IMR-90 (cell line): ENCODE measurements around the gene ALG6. TPM values are rescaled to one million over a fixed set of nuclear protein-coding genes. Genes with fewer than 3 reads are reported as not detected.
A peak's percentile ranks its signal among the peaks of the same experiment; 100 is the strongest.

Experiments used
- ATAC-seq: fragments of 200-7000 bp; cut with Tn5 transposase; 2 replicates; pipeline ENCODE4 v1.9.1; 2020; ENCODE audit warnings: low read depth, mild to moderate bottlenecking, moderate library complexity
- BruUV-seq: library from RNA; stranded (reverse); fragments of 400-500 nt; replicated peaks from 2 replicates; lab custom pipeline; 2021; lab: Mats Ljungman, UMichigan
- CTCF ChIA-PET: fragments of 300-600 bp; formaldehyde crosslinking; extraction: SDS; loops from one replicate; lab custom pipeline; 2021; ENCODE audit warnings: antibody characterized with exemption; lab: Yijun Ruan, JAX
- POLR2A ChIA-PET: fragments of 300-600 bp; sonication (Branson Sonifier 250); formaldehyde crosslinking; loops from one replicate; lab custom pipeline; 2022; ENCODE audit warnings: antibody characterized with exemption; ENCODE audit not compliant: unreplicated experiment; lab: Charles Lee
- DNase-seq: peaks from one replicate; pipeline ENCODE4 v3.0.0; 2013
- H2AFZ ChIP-seq: replicated peaks from 2 replicates; pipeline ENCODE3; 2013; ENCODE audit warnings: low read length, mild to moderate bottlenecking; ENCODE audit not compliant: poor library complexity
- H2AK5ac ChIP-seq: 2 replicates; pipeline ENCODE4 v1.6.1; 2013; ENCODE audit warnings: low read depth, low read length, inconsistent platforms
- H2AK9ac ChIP-seq: replicated peaks from 2 replicates; pipeline ENCODE3; 2013; ENCODE audit warnings: mild to moderate bottlenecking, low read depth, low read length, moderate library complexity; ENCODE audit not compliant: poor library complexity
- H2BK120ac ChIP-seq: 2 replicates; pipeline ENCODE4 v1.6.1; 2013; ENCODE audit warnings: low read depth, low read length, inconsistent platforms
- H2BK15ac ChIP-seq: 3 replicates; pipeline ENCODE4 v1.6.1; 2013; ENCODE audit warnings: low read depth, low read length, inconsistent platforms
- H2BK20ac ChIP-seq: 2 replicates; pipeline ENCODE4 v1.6.1; 2013; ENCODE audit warnings: low read depth, mild to moderate bottlenecking, inconsistent platforms, low read length, moderate library complexity
- H2BK5ac ChIP-seq: 2 replicates; pipeline ENCODE4 v1.6.1; 2013; ENCODE audit warnings: mild to moderate bottlenecking, low read depth, low read length, inconsistent platforms; ENCODE audit not compliant: poor library complexity, severe bottlenecking
- H3K14ac ChIP-seq: replicated peaks from 2 replicates; pipeline ENCODE4 v1.6.1; 2013; ENCODE audit warnings: low read depth, low read length, inconsistent platforms
- H3K18ac ChIP-seq: 2 replicates; pipeline ENCODE4 v1.6.1; 2013; ENCODE audit warnings: low read depth, low read length, control low read depth
- H3K23ac ChIP-seq: 2 replicates; pipeline ENCODE4 v1.6.1; 2013; ENCODE audit warnings: low read depth, low read length, inconsistent platforms
- H3K27ac ChIP-seq: 2 replicates; pipeline ENCODE4 v1.5.1; 2013; ENCODE audit warnings: mild to moderate bottlenecking, control low read depth, low read length; ENCODE audit not compliant: insufficient read depth
- H3K27me3 ChIP-seq: 2 replicates; pipeline ENCODE4 v1.6.1; 2013; ENCODE audit warnings: low read length; ENCODE audit not compliant: control insufficient read depth, insufficient read depth
- H3K36me3 ChIP-seq: 2 replicates; pipeline ENCODE4 v1.6.1; 2013; ENCODE audit warnings: low read length, mixed read lengths; ENCODE audit not compliant: control insufficient read depth, insufficient read depth
- H3K4ac ChIP-seq: 2 replicates; pipeline ENCODE4 v1.6.1; 2013; ENCODE audit warnings: low read depth, low read length, inconsistent platforms
- H3K4me1 ChIP-seq: 2 replicates; pipeline ENCODE4 v1.6.1; 2013; ENCODE audit warnings: low read length, mixed read lengths; ENCODE audit not compliant: control insufficient read depth, insufficient read depth
- H3K4me2 ChIP-seq: 2 replicates; pipeline ENCODE4 v1.6.1; 2013; ENCODE audit warnings: low read depth, mild to moderate bottlenecking, control low read depth, low read length, moderate library complexity
- H3K4me3 ChIP-seq: 2 replicates; pipeline ENCODE4 v1.5.1; 2013; ENCODE audit warnings: low read depth, mild to moderate bottlenecking, control low read depth, low read length, moderate library complexity; ENCODE audit not compliant: insufficient read depth
- H3K56ac ChIP-seq: 2 replicates; pipeline ENCODE4 v1.6.1; 2013; ENCODE audit warnings: low read length, inconsistent platforms; ENCODE audit not compliant: insufficient read depth; ENCODE audit errors: extremely low read depth
- H3K79me1 ChIP-seq, 2 experiments: 2 replicates each; pipeline ENCODE4 v1.6.1; 2013; ENCODE audit warnings: low read length in 2 of 2, inconsistent platforms in 1 of 2, low read depth in 1 of 2
- H3K9ac ChIP-seq: 2 replicates; pipeline ENCODE4 v1.6.1; 2013; ENCODE audit warnings: low read depth, low read length, control low read depth
- H3K9me1 ChIP-seq: 2 replicates; pipeline ENCODE4 v1.6.1; 2013; ENCODE audit warnings: low read length, inconsistent platforms; ENCODE audit not compliant: insufficient read depth
- H3K9me3 ChIP-seq: 2 replicates; pipeline ENCODE4 v1.6.1; 2013; ENCODE audit warnings: low read length; ENCODE audit not compliant: control insufficient read depth, insufficient read depth
- H4K20me1 ChIP-seq: 2 replicates; pipeline ENCODE4 v1.6.1; 2013; ENCODE audit warnings: low read length, inconsistent platforms; ENCODE audit not compliant: insufficient read depth
- H4K5ac ChIP-seq: 2 replicates; pipeline ENCODE4 v1.6.1; 2013; ENCODE audit warnings: mild to moderate bottlenecking, low read depth, low read length, control low read depth
- H4K8ac ChIP-seq, 2 experiments: 2 replicates each; pipeline ENCODE4 v1.6.1; 2013; ENCODE audit warnings: low read depth in 2 of 2, low read length in 2 of 2, control low read depth in 1 of 2, inconsistent platforms in 1 of 2
- H4K91ac ChIP-seq: 2 replicates; pipeline ENCODE4 v1.6.1; 2013; ENCODE audit warnings: low read depth, low read length, inconsistent platforms; ENCODE audit not compliant: insufficient read depth
- BHLHE40 ChIP-seq: fragments of 150-350 bp; IDR thresholded peaks from 2 replicates; pipeline ENCODE4 v1.6.1; 2016; ENCODE audit warnings: mild to moderate bottlenecking, low read depth, low read length
- CEBPB ChIP-seq: IDR thresholded peaks from 2 replicates; pipeline ENCODE4 v1.6.1; 2012; ENCODE audit warnings: low read depth, low read length, improper control_type of control experiment
- CHD1 ChIP-seq: IDR thresholded peaks from 2 replicates; pipeline ENCODE4 v1.6.1; 2012; ENCODE audit warnings: low read depth, low read length, improper control_type of control experiment
- FOS ChIP-seq: fragments of 150-350 bp; IDR thresholded peaks from 2 replicates; pipeline ENCODE4 v1.6.1; 2016; ENCODE audit warnings: low read depth, low read length
- MAFK ChIP-seq: IDR thresholded peaks from 2 replicates; pipeline ENCODE4 v1.6.1; 2012; ENCODE audit warnings: low read depth, low read length, improper control_type of control experiment
- MAZ ChIP-seq: IDR thresholded peaks from 2 replicates; pipeline ENCODE4 v1.6.1; 2012; ENCODE audit warnings: low read depth, mild to moderate bottlenecking, low read length, improper control_type of control experiment, moderate library complexity, borderline replicate concordance
- MXI1 ChIP-seq: IDR thresholded peaks from 2 replicates; pipeline ENCODE4 v1.6.1; 2012; ENCODE audit warnings: low read depth, mild to moderate bottlenecking, low read length, moderate library complexity, borderline replicate concordance
- NFE2L2 ChIP-seq: fragments of 150-350 bp; IDR thresholded peaks from 2 replicates; pipeline ENCODE4 v1.6.1; 2016; ENCODE audit warnings: low read depth, mild to moderate bottlenecking, low read length
- POLR2A ChIP-seq: IDR thresholded peaks from 2 replicates; pipeline ENCODE4 v1.6.1; 2012; ENCODE audit warnings: mild to moderate bottlenecking, low read depth, low read length
- RCOR1 ChIP-seq: IDR thresholded peaks from 2 replicates; pipeline ENCODE4 v1.6.1; 2012; ENCODE audit warnings: mild to moderate bottlenecking, low read length, improper control_type of control experiment; ENCODE audit not compliant: insufficient replicate concordance
- WGBS, 2 experiments: methylation state at CpG; one replicate each; pipeline versions ENCODE4 v1.1.5 to v1.1.7; 2013; ENCODE audit warnings: missing lambda C conversion rate in 2 of 2; ENCODE audit not compliant: insufficient read length in 1 of 2; ENCODE audit errors: extremely low coverage in 2 of 2; 5-methylcytosine and 5-hydroxymethylcytosine counted together
- dilution Hi-C: fragments of 300-500 bp; cut with HindIII; formaldehyde crosslinking; loops from one replicate; pipeline ENCODE4 v1.14.3; 2018; ENCODE audit warnings: low sequenced_read_pairs; ENCODE audit not compliant: unreplicated experiment
- in situ Hi-C: fragments of 300-500 bp; cut with MboI; formaldehyde crosslinking; loops from 3 replicates; pipeline ENCODE4 v1.14.3; 2019; ENCODE audit warnings: low sequenced_read_pairs, inconsistent platforms, mixed read lengths
- intact Hi-C: fragments of 100-400 bp; cut with micrococcal nuclease; formaldehyde crosslinking; loops from 2 replicates; pipeline ENCODE4 v1.10.0; 2022
- polyA plus RNA-seq, 3 experiments: library from polyadenylated mRNA; depleted of rRNA; stranded (reverse); fragments of >200 nt; gene quantifications; 2 replicates each; pipeline ENCODE4 v1.2.3, GENCODE V29; 2012; ENCODE audit warnings: low replicate concordance in 1 of 3
- total RNA-seq: library from RNA; depleted of rRNA; stranded (reverse); fragments of >200 nt; gene quantifications from 2 replicates; pipeline ENCODE4 v1.2.3, GENCODE V29; 2012
- TF ChIP-seq, protein P1 (sequence below): fragments of 150-350 bp; IDR thresholded peaks from 2 replicates; pipeline ENCODE4 v1.6.1; 2017; ENCODE audit warnings: mild to moderate bottlenecking, antibody characterized with exemption, low read length, low read depth

The ALG6 gene
- total and polyA plus RNA-seq, 2 of the 4 experiments (the other 2 are of a cell fraction), result 4.8 to 6.5 TPM

- Histone ChIP-seq H2AK5ac (no peak within 1 kb of the TSS), H4K91ac (no peak within 1 kb of the TSS), H3K4me1 (no peaks in the 10 kb centered on the region; the same call in 1 of the 2 replicates), H3K18ac (no peak within 1 kb of the TSS), H2BK5ac (no peak within 1 kb of the TSS), H4K8ac (no peak within 1 kb of the TSS), H4K5ac (no peak within 1 kb of the TSS), H3K4me2 (peak within 1 kb of the TSS; percentile 82), H3K79me1 (no peaks in the 10 kb centered on the region), H3K56ac (no peak within 1 kb of the TSS), H3K9me1 (no peaks in the 10 kb centered on the region), H3K14ac (no peak within 1 kb of the TSS), H2BK120ac (no peak within 1 kb of the TSS), H2AFZ (peak within 1 kb of the TSS; percentile 60), H2BK15ac (no peak within 1 kb of the TSS), H3K4ac (no peak within 1 kb of the TSS), H3K27me3 (peaks cover 91% of the 10 kb centered on the region), H3K36me3 (no peaks in the 10 kb centered on the region), H3K4me3 (peak within 1 kb of the TSS; percentile 48), H3K23ac (no peak within 1 kb of the TSS), H3K27ac (no peak within 1 kb of the TSS), H2AK9ac (peak within 1 kb of the TSS; percentile 34), H3K9me3 (peaks cover 33% of the 10 kb centered on the region), H4K20me1 (0 out of 2 replicates have a peak, but pooled peaks cover 5% of the 10 kb centered on the region), H2BK20ac (no peak within 1 kb of the TSS), H3K9ac (no peak within 1 kb of the TSS)
- 3% methylated on average over 19 of the region's 85 CpGs; no CpG with 5 or more reads in 1 of the 2 experiments for WGBS, 2 experiments
- no TSS peak for BruUV-seq
- dilution Hi-C loops, result no loop called here
- DNase-seq, result peak; percentile 37
- in situ Hi-C loops, result loop anchor here (10.0 to 25.0 kb wide), 3 partner anchors 132 to 940 kb away; partner anchors contain the start of genes EFCAB7 and ITGB3BP
- CTCF ChIA-PET, result no interaction called here
- ATAC-seq, result peak; percentile 53
- TF ChIP-seq, protein P1, sequence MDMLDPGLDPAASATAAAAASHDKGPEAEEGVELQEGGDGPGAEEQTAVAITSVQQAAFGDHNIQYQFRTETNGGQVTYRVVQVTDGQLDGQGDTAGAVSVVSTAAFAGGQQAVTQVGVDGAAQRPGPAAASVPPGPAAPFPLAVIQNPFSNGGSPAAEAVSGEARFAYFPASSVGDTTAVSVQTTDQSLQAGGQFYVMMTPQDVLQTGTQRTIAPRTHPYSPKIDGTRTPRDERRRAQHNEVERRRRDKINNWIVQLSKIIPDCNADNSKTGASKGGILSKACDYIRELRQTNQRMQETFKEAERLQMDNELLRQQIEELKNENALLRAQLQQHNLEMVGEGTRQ, result peak; percentile 91
- TF ChIP-seq FOS, result no peak
- no peak for TF ChIP-seq MAFK
- no peak for TF ChIP-seq MAZ
- TF ChIP-seq BHLHE40, result peak; percentile 62; the same call in 1 of the 2 replicates
- no peak for TF ChIP-seq CHD1
- no peak for TF ChIP-seq POLR2A
- TF ChIP-seq NFE2L2, result no peak
- no peak for TF ChIP-seq MXI1
- TF ChIP-seq RCOR1, result no peak
- no peak for TF ChIP-seq CEBPB
- intact Hi-C loops, result no loop called here
- POLR2A ChIA-PET, result no interaction called here
Observed at GRCh38 chr1:63322114-63322943, 45.1 kb upstream of the ALG6 start, which contains the start of gene FOXD3. TSS of gene FOXD3 (plus strand) at chr1:63322567. CDS start at chr1:63323059, 492 bp downstream.
